OCI-LY7 (cell line): ENCODE data around the gene TMEM167A.

Experiments
- EZH2phosphoT487 ChIP-seq: fragments of 200-600 bp; sonication (generic); IDR thresholded peaks from 2 replicates; pipeline ENCODE4 v1.6.1; 2018; ENCODE audit warnings: low read depth, borderline replicate concordance, mild to moderate bottlenecking, mixed run types, antibody characterized with exemption, low read length, moderate library complexity, mixed read lengths
- TF ChIP-seq, protein P1 (sequence below): fragments of 200-600 bp; sonication (generic); conservative IDR thresholded peaks from 2 replicates; pipeline ENCODE4 v1.5.1; 2014; ENCODE audit warnings: mild to moderate bottlenecking, antibody characterized with exemption, low read length, moderate library complexity, mixed read lengths

DNA sequence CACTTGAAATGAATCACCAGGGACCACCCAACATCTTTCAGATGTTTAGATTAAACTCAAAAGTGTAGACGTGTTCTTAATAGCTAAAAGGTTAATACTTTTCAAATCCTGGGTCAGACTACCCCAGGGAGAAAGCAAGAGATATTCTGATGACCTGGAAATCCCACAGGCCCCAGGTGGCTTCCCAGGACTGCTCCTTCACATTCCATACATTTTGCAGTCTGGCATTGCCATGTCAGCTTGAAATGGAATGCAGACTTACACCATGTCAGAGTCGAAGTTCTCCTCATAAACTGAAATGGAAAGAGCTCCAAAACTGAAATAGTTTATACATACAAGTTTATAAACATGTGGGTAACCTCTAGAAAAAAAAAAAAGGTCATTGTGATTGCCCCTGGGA lies 61.5 kb downstream of the TMEM167A start:
- TF ChIP-seq, protein P1, sequence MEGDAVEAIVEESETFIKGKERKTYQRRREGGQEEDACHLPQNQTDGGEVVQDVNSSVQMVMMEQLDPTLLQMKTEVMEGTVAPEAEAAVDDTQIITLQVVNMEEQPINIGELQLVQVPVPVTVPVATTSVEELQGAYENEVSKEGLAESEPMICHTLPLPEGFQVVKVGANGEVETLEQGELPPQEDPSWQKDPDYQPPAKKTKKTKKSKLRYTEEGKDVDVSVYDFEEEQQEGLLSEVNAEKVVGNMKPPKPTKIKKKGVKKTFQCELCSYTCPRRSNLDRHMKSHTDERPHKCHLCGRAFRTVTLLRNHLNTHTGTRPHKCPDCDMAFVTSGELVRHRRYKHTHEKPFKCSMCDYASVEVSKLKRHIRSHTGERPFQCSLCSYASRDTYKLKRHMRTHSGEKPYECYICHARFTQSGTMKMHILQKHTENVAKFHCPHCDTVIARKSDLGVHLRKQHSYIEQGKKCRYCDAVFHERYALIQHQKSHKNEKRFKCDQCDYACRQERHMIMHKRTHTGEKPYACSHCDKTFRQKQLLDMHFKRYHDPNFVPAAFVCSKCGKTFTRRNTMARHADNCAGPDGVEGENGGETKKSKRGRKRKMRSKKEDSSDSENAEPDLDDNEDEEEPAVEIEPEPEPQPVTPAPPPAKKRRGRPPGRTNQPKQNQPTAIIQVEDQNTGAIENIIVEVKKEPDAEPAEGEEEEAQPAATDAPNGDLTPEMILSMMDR, result no peak
- TF ChIP-seq EZH2phosphoT487, result no peak
